Stimulated activated CD4-positive, alpha-beta T cell treated with anti-CD3 and anti-CD28 coated beads, Interleukin-4, amount 100 ng/mL, for 4 hours (primary cell): ENCODE data around the gene PLD1.
"Not testable (repeated sequence)": the region's sequence is repeated elsewhere in the genome, so short reads cannot be mapped to it uniquely, and the experiment has no call there.

ENCODE experiments used
- DNase-seq, 2 experiments: peaks; one replicate each; pipeline ENCODE4 v3.0.0-alpha.2; 2020

PLD1 gene

DNA sequence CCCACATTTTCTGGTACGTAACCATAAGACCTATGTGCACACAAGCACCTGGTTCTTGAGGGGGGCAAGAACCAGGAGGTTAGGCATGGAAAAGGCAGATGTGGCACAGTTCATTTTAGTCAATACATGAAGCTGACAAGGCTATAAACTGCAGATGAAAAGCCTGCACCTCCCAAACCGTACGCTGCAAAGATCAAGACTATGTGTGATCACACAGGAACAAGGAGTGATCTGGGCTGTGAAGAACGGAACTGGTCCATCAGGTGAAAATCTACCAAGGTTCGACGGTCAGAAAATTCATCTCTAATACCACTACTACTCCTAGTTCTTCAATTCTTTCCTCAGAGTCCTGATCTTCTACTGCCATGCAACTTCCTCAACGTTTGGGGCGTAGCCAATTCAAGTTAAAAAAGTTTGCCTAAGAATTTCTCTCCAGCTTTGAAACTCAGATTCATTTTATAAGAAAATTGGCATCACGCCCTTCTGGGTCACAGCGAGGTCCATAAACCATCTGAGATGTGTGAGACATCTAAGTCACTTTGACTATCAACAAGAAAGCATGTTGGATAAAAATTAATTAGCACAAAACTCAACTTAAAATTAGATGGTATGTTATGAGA is 41.9 kb downstream of the PLD1 start:
- no peak for DNase-seq

DNA sequence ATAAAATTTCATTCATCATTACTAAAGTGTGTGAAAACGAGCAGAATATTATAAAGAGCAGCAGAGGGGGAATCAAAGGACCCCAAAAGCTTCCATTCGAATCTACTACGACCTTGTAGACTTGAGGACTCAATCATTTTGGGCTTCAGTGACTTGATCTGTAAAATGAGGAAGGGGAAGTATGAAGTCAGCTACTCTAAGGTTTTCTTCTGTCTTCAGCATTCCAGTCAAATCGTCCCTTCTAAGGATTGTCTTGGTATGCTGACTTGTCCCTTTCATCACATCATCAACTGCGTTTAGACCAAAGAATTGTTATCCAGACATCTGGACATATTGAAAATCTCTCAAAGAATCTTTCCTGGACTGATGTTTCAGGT is 44.8 kb downstream of the PLD1 start:
- DNase-seq, result no peak

DNA sequence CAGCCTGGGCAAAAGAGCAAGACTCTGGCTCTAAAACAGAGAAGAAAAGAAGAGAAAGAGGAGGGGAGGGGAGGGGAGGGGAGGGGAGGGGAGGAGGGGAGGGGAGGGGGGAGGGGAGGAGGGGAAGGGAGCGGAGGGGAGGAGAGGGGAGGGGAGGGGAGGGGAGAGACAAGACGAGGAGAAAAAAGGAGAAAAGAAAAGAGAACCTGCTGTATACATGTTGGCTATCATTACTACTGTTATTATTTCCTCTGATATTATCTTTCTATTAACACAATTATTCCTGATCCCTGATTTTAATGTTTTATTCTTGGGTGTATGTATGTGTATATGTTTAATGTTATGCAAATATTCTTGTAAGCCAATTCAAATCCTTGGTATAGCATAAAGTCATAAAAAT is 46.9 kb downstream of the PLD1 start:
- DNase-seq, result no peak

DNA sequence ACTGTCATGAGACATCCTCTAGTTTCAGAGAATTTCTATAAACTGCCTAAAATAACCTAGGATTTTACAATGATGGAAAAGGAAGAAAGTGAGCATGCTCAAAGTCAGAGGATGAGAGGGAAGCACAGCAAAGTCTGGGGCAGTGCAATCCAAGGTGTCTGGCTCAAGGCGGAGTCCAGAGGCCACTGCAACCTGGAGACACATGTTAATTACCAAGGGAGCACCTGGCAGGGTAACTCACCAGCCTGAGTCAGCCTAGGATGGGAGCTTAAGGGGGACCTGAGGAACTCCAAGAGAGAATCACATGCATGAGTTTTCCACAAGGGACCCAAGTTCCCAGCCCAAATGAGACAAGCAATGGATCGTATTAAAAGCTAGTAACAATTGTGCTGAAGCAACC is 49.8 kb downstream of the PLD1 start:
- DNase-seq, result no peak

DNA sequence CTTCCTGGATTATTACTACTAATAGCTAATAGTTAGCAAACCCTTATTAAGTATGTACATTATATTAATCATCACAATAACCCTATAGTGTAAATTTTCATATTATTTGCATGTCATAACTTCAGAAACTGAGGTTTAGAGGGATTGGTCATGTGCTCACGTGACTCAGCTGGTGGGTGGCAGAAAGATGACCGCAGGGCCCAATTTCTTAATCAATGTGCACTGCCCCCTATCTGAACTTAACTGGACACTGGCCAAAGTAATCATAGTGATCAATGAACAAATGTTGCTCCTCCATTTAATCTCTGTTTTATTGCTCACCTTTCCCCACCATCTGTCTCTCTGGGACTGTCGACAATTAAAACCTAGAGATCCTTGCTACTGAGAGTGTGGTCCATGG is 52.2 kb downstream of the PLD1 start:
- DNase-seq, result no peak

DNA sequence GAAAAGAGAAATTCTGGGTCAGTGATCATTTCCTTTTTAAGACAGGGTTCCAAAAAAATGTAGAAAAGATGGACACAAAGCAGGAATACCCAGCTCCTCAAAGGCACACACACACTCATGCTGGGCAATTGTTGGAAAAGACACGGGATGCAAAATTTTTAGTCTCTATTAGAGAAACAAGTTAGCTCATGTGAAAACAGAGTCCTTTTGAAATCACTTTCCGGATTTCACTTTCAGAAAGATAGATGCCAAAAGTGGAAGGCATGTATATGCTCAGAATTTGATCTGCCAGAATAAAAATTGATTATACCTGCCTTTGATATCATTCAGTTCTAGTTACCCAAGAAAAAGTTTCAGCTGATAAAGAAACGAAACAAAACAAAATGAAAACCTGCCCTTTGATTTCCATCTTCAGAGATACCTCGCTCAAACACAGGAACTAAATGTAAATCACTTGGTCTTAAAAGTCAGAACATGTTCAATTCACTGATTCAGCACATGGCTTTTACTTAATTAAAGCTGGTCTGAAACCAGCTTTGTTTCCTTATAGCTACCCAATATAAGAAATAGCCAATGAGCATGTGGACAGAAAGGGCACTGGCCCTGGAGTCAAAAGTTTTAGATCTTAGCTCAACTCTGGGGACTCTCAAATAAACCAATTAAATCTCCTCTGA is 52.8 kb downstream of the PLD1 start:
- DNase-seq, result no peak

DNA sequence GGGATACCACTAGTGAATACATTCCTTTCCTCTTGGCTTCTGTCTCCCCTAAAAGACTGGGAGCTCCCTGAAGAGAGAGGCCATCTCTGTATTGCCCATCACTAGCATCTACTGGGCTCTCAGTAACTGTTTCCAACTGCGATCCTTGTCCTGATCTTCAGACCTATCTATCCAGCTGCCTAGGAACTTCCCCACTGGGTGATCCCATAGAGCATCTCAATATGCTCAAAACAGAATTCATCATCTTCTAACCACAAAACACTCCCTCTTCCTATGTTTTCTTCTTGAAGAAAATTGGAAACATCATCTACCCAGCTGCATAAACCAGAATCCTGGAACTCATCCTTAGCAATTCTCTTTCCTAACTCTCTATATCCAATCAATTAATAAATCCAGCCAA is 54.6 kb downstream of the PLD1 start:
- DNase-seq, result no peak

DNA sequence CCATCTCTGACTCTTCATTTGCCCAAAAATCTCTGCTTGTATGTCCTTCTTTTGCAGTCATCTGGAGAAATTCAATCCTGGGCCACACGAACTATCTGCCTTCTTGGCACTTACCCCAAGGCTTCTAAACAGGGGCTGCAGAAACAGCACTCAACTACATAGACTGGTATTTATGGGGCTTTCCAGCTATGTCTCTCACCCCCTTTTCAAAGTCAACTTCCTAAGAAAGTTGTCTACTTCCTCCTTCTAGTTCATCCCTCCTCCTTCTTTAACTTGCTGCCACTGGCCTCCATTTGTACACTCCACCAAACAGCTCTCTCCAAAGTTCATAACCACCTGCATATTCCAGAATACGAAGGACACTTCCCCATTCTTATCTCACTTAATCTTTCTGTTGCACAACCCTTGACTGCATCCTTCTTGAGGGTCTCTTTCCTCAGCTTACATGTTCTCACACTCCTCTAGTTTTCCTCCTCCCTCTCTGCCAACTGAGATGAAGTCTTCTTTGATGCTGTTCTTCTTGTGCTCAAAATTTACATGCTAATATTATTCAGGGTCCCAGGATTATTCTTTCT is 55.2 kb downstream of the PLD1 start:
- no peak for DNase-seq

DNA sequence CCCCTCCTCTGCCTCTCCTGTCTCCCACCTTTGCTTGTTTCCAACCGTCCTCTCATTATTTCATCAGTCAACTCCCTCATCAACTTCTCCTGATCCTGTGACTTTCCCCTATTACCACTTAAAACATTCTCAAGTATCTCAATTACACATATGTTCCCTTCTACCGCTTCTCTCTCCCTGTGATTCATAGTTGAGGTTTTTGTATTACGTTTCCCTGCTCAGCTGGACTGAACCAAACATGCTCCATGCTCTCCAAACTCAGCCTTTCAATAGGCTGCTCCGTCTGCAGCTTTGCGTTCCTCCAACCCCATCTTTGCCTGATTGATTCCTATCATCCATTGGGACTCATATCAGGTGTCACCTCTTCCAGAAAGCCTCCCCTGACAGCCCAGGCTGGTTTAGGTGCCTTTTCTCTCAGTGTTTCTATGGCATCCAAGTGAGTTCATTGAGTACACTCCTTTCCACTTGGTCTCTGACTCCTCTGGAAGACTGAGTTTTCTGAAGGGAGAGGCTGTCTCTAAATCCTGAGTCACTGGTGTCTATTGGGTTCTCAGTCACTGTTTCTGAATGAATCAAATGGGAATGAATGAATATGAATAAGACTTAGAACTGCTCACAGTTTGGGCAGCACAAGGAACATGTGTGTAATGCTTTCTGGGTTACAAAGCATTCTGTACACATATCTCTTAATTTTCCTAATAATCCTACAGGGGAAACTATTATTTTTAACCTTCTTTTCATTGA is 56.4 kb downstream of the PLD1 start:
- no peak for DNase-seq

DNA sequence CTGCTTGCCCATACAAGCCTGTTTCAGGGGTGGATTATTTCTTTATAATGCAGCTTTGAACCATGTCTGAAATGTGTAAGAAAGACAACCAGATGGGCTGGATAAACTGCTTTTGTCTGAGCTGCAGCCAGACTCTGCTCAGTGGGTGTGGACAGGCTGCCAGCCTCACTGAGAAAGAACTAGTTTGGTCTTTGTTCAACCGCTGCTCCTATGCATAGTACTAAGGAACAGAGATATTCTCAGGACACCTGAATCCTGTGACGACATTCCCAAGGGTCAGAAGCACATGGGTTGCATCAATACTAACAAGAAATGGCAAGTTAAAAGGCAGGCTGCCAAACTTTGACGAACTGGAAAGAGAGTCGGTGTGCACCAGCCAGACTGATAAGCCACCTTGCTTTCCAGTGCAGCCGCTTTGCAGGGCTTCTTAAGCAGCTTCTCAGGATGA is 57.2 kb downstream of the PLD1 start:
- no peak for DNase-seq

DNA sequence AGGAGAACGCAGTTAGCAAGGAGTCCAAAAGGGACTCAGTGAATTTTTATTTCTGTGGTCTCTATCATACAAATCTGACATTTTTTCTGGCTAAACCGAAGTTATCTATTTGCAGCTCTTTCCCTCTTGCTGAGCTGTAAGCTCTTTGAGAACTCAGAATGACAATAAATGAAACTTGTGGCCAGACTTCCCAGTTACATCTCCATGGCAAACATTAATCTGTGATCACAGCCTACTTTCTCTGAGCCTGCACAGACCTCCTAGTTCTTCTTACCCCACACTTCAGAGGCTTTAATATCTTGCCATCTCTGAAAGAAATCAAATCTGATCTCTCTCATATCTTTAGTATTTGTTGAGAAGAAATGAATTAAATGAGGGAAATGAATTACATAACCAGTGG is 58.0 kb downstream of the PLD1 start:
- no peak for DNase-seq

DNA sequence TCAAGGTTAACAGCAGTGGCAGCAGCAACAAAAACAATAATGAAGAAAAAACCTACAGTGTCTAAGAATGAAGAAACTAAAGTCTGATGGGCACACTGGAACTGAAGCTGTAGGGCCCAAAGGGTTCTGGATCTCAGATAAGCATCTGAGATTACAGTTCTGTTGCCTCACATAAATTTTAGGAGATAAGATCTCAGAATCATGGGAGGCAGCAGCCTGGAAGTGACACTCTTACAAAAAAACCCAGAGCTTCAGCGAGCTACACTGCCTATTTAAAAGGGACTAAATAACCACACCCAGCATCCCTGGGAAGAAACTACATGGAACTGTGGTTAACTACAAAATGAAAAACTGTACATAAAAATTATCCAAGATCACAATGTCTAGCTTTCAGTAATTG is 61.2 kb downstream of the PLD1 start:
- DNase-seq, result no peak

DNA sequence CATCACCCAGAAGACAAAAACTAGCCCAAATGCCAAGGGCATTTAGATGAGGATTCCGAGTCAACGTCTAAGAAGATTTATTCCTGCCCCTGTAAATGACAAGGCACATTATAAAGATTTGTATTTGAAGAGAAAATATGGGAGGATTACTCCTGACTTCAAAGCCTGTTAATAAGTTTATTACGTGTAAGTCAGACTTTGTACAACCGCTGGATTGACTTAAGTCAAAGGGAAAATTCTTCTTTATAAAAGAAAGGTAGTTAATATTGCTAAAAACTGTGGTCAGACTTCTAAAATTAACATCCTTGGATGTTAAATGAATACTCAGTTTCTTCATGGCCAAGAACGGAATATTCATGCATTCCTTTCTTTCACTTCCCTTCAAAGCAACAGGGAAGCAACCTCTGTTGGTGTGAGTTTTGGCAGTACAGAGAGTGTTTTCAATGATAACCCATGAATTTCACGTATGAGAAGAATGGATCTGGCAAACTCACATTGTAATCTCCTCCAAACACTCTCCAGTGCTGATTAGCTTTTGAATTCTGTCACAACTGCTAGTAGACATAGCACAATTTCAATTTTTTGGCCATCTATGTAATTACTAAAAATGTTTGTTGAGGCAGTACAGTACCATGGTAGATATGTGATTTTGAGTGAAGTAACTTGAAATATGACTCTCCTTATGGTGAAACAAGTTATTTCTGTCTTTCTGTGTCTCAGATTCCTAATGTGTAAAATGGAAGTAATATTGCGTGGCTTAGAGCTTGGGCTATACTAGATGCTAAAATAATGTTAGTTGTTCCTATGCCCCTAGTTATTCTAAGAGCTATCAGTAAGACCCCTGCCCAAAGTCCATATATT is 62.0 kb downstream of the PLD1 start:
- no peak for DNase-seq

DNA sequence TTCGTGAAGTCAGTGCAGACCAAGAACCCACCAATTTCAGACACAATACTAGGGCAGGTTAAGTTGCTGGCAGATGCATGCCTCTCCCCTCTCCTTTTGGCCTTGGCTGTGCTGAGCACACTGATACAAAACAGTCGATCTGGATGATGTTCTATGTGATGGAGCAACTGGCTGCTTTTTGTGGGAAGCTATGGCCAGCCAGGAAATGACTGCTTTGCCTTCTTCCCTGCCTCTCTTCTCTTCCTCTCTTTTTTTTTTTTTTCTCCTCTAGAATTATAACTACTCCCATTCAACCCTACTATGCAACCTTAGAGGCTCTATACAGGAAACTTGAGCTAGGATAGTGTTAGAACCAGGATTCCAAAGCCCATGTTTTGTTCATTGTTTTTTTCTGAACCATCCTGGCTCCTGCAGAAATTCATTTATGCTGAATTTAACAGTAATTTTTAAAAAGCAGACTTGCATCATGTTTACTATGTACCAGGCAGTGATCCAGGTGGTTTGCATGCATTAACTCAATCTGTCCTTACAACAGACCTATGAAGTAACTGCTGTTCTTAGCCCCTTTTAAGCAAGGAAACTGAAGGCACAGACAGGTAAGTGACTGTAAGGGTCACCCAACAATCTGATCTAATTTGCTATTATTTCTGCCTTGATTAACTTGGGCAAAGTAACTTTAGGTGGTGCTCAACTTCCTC is 62.9 kb downstream of the PLD1 start:
- DNase-seq, result no peak

DNA sequence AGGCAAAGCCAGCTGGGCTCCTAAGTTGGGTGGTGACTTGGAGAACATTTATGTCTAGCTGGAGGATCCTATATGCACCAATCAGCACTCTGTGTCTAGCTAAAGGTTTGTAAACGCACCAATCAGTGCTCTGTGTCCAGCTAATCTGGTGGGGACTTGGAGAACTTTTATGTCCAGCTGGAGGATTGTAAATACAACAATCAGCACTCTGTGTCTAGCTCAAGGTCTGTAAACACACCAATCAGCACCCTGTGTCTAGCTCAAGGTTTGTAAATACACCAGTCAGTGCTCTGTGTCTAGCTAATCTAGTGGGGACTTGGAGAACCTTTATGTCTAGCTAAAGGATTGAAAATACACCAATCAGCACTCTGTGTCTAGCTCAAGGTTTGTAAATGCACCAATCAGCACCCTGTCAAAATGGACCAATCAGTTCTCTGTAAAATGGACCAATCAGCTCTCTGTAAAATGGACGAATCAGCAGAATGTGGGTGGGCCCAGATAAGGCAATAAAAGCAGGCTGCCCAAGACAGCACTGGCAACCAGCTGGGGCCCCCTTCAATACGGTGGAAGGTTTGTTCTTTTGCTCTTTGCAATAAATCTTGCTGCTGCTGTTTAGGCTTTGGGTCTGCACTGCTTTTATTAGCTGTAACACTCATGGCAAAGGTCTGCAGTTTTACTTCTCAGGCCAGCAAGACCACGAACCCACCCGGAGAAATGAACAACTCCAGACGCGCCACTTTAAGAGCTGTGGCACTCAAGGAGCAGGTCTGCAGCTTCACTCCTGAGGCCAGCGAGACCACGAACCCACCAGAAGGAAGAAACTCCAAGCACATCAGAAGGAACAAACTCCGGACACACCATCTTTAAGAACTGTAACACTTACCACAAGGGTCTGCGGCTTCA is 63.7 kb downstream of the PLD1 start:
- DNase-seq, result not testable (repeated sequence)

DNA sequence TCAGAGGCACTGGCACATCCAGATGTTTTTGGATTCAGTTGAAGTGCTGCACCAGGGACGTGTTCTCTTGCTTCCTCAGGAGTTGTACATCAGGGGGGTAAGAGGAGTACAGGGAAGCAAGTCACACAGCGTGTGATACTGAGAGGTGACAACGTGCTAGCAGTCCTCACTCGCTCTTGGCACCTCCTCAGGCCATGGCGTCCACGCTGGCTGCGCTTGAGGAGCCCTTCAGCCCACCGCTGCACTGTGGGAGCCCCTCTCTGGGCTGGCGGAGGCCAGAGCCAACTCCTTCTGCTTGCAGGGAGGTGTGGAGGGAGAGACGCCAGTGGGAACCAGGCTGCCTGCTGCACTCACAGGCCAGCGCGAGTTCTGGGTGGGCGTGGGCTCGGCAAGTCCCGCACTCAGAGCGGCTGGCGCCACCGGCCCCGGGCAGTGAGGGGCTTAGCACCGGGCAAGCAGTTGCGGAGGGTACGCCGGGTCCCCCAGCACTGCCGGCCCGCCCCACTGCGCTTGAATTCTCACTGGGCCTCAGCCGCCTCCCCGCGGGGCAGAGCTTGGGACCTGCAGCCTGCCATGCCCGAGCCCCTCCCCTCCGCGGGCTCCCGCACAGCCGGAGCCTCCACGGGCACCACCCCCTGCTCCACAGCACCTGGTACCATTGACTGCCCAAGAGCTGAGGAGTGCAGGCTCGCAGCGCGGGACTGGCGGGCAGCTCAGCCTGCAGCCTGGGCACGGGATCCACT is 64.5 kb downstream of the PLD1 start:
- no peak for DNase-seq

DNA sequence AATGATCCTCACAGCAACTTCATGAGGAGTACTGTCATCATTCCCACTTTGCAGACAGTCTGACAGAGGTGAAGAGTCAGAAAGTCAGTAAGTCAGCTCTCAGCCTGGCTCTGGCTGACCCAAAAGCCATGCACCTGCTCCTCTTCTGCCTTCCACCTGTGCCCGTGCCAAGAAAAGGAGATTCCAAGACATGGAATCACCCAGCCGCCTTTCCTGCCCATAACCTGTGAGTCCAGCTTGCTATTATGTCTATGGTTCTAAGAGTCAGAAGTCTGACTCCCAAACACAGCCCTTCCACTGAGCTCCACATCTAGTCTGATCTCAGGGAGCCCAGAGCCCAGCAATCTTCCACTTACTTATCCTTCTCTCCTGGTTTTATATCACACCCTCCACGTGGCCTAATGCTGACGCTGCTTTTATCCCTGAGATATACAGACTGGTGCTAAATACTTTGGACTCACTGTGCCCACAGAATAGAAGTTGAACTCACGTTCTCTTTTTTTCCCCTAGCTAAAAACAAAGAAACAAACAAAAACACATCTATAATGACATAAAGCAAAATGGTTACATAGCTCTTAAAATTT is 66.0 kb downstream of the PLD1 start:
- no peak for DNase-seq

DNA sequence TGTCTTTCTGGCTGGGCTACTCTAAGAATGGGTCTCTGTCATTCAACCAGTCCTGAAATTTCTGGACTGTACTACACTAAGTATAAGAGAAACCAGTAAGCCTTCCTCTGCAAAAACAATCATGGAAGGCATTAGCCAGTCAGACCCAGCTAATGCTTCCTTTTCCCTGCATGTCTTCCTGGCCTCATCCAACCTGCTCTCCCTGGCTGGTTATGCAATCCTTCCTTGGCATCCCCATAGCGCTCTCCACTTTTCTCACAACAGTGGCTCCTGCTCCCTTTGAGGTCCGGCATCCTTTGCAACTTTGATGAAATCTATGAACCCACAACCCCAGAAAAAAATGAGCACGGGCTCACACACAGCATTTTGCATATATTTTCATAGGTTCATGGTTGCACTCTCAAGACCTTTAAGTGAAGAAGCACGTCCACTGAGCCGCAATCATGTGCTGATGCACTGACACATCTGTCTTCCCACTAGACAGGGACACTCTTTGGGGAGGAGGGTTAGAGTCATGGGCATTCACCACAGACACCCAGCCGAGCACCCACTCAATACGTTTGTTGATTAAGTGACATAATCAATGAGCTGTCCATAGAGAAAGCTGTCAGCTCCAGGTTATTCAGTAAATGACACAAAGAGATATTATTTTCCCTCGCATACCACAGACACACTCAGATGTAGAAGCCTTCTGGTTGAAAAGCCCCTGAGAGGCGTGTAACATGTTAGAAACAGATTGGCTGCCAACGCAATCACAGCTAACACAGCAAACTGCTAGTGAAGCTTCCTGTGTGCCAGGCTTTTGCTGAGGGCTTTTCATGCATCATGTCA is 66.7 kb downstream of the PLD1 start:
- DNase-seq, result no peak

DNA sequence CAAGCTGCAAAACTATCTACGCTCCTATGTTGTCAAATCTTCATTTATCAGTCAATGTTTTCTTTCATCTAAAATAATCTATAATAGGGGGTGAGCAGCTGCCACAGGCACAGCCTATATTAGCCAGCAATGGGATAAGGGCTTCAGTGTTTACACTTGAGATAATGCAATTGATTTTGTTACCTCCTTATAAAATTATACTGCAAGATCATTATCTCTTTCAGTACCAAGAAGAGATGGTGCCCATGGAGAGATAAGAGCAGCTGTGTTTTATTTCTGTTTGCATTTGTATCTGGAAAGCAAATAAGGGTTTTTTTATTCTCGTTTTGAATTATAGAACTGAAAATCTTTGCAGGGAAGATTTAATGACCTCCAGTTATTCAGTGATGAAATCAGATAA is 68.9 kb downstream of the PLD1 start:
- no peak for DNase-seq
